GM18508 (cell line): ENCODE data around the gene UTS2R.
"Not testable (repeated sequence)": the region's sequence is repeated elsewhere in the genome, so short reads cannot be mapped to it uniquely, and the experiment has no call there.

Experiments
- ATAC-seq: cut with Tn5 transposase; IDR thresholded peaks from one replicate; pipeline ENCODE4 v1.9.1; 2021; ENCODE audit warnings: moderate number of reproducible peaks; ENCODE audit not compliant: insufficient read depth, unreplicated experiment

UTS2R gene

DNA sequence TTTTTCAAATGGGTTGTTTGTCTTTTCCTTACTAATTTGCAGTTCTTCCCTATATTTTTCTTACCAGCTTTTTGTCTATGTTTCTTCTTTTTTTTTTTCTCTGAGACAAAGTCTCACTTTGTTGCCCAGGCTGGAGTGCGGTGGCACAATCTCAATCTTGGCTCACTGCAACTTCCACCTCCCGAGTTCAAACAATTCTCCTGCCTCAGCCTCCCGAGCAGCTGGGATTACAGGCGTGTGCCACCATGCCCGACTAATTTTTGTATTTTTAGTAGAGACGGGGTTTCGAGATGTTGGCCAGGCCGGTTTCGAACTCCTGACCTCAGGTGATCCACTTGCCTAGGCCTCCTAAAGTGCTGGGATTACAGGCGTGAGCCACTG is 1.5 kb downstream of the UTS2R start:
- ATAC-seq: not testable (repeated sequence)

DNA sequence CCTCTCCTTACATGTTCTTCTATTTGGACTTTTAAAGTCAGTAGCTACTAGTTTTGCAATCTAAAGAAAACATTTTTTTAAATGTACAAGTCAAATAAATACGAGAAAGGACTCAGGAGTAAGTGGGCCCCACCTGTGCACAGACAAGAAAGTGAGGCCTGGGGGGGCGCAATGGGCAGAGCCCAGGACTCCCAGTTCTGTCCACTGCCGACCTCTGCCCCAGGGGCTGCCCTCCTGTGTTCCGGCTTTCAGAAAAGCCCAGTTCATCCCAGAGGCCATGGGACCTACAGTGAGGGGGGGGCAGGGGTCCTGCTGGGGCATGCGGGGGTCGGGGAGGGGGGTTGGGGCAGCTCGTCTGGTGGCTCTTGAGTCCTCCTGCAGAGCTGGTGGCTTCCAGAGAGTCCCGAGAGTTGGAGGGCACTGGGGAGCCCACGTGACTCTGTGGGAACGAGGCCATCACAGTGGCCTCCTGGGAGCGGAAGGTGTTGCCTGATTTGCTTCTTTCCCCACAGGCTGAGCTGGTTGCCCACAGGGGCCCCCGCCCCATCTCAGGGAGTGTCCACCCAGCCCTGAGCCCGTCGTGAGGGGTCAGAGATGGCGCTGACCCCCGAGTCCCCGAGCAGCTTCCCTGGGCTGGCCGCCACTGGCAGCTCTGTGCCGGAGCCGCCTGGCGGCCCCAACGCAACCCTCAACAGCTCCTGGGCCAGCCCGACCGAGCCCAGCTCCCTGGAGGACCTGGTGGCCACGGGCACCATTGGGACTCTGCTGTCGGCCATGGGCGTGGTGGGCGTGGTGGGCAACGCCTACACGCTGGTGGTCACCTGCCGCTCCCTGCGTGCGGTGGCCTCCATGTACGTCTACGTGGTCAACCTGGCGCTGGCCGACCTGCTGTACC is 2.4 kb downstream of the UTS2R start:
- ATAC-seq: no peak

DNA sequence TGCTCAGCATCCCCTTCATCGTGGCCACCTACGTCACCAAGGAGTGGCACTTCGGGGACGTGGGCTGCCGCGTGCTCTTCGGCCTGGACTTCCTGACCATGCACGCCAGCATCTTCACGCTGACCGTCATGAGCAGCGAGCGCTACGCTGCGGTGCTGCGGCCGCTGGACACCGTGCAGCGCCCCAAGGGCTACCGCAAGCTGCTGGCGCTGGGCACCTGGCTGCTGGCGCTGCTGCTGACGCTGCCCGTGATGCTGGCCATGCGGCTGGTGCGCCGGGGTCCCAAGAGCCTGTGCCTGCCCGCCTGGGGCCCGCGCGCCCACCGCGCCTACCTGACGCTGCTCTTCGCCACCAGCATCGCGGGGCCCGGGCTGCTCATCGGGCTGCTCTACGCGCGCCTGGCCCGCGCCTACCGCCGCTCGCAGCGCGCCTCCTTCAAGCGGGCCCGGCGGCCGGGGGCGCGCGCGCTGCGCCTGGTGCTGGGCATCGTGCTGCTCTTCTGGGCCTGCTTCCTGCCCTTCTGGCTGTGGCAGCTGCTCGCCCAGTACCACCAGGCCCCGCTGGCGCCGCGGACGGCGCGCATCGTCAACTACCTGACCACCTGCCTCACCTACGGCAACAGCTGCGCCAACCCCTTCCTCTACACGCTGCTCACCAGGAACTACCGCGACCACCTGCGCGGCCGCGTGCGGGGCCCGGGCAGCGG is 3.2 kb downstream of the UTS2R start:
- no peak for ATAC-seq

DNA sequence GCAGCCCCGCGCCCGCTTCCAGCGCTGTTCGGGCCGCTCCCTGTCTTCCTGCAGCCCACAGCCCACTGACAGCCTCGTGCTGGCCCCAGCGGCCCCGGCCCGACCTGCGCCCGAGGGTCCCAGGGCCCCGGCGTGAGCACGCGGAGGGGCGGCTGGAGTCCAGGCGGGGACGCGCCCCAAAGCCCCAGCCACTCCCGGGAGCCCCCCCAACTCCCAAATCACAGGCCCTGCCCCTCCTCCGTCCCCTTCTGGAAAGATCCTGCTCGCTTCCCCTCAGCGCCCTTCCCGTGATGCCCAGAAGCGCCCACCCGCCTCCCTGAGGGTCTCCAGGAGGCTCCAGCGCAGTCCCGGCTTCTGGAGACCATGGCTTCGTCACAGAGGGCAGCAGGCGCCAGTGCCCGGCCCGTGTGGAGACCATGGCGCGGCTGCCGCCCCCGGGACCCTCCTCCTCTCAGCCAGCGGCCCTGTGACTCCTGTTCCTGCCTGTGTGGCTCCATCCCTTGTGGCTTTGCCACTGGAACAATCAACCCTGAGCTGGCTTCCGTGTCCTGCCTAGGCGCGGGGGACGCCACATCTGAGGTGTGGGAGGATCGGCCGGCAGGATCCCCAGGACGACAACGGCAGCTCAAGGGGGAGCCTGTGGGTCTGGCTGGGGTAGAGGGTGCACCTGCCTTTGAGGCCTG is 3.9 kb downstream of the UTS2R start:
- ATAC-seq: no peak

DNA sequence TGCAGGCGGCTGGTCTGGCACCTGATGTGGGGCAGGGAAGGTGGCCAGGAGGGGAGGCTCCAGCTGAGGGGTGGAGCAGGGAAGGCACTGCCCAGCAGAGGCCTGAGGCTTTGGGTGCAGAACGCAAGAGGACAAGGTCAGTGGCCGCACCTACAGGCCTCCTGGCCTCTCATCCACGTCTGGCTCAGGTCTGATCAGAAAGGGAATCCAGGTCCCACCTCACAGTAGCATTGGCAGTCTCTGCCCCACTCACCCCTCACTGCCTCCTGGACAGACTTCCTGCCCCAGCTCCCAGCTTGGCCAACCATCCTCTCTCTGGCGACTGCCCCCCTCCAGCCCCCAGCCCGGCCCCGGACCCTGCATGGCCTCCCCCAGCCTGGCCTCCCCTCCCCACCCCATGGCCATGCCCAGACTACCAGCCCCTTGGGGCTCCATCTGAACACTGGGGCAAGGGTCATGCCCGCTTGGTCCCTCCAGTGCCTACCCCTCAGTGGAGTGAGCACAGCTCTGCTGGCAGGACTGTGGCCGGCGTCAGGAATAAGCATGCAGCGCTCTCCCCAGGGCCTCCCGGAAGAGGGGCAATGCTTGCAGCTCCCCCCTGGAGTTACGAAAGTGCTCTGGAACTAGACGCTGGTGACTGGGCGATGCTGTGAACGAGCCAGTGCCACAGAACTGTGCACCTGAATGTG is 4.6 kb downstream of the UTS2R start:
- no peak for ATAC-seq

DNA sequence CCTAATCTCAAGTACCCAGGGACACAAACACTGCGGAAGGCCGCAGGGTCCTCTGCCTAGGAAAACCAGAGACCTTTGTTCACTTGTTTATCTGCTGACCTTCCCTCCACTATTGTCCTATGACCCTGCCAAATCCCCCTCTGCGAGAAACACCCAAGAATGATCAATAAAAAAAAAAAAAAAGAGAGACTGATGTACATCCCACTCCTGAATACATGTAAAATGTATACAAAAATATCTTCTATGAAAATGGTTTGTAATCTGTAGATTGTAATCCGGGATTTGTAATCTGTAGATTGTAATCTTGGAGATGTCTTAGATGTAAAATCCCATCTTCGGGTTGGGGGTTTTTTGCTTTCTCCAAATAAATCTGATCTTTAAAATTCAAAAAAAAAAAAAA is 5.7 kb downstream of the UTS2R start:
- ATAC-seq: not testable (repeated sequence)

DNA sequence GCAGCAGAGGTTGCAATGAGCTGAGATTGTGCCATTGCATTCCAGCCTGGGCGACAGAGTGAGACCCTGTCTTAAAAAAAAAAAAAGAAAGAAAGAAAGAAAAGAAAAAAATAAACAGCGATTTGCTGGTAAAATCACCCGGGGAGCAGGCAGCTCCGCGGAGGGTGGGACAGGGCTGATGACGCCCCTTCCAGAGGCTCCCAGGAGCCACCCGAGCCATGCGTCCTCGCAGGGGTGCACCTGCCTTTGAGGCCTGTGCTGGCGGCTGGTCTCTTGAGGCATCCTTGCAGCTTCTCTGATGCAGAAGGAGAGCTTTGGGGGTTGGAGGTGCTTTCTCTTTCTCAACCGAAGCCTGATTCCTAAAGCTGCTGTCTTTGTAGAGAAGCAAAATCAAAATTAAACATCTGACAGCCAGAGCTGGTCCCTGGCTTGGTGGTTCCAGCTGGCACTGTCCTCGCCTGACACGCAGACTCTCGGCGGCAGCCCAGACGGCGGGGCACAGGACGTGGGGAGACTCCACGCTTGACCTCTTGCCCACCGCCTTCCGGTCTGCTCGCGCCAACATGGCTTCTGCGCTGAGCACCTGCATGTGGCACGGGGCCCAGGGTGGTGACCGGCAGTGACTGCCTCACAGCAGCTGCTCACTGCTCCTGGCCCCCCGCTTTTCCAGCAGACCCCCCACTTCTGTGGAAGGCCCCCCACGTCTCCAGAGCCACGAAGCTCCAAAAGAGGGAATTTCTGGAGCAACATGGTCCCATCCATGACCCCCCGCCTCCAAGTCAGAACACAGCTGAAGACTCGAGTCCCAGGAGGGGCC is 6.6 kb downstream of the UTS2R start:
- no peak for ATAC-seq

DNA sequence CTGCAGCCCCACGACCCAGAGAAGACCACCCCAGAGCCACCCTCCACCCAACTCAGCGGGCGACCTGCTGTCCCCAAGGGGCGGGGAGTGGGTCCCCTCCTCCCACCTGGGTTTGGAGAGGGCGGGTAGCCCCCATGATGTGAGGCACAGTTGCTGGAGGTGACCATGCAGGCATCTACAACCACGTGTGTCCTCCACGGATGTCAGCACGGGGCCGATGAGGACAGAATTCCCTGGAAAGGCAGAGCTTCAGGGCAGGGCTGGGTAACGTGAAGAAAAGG is 7.1 kb downstream of the UTS2R start:
- no peak for ATAC-seq

DNA sequence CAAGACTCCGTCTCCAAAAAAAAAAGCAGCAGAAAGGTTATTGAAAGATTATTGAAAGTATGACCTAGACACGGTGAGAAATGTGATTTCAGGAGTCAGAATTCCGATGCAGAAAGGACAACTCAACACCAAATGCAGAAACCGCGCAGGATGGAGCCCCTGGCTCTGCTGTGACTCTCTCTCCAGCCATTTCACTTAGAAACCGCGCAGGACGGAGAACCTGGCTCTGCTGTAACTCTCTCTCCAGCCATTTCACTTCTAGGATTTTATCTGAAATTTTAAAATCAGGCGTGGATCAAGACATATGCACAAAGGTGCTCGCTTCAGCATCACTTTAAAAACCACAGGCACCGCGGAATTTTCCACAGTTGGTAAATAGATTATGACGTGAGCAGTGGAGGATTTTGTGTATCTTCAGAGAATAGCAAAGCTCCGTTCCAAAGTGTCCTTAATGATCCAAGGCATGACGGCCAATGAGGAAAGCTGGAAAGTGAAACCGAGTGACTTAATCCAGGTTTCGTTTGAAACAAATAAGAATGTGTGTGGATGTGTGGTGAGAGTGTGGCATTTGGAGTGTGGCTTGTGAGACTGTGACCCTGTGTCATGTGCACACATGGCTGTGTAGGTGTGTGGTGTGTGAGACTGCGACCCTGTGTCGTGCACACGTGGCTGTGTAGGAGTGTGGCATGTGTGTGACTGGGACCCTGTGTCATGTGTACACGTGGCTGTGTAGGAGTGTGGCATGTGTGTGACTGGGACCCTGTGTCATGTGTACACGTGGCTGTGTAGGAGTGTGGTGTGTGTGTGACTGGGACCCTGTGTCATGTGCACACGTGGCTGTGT is 9.5 kb downstream of the UTS2R start:
- no peak for ATAC-seq

DNA sequence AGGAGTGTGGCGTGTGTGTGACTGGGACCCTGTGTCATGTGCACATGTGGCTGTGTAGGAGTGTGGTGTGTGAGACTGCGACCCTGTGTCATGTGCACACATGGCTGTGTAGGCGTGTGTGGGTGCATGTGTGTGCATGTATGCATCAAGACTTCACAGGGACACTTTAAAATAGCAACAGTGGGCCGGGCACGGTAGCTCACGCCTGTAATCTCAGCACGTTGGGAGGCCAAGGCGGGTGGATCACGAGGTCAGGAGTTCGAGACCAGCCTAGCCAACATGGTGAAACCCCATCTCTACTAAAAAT is 10.1 kb downstream of the UTS2R start:
- ATAC-seq: not testable (repeated sequence)

DNA sequence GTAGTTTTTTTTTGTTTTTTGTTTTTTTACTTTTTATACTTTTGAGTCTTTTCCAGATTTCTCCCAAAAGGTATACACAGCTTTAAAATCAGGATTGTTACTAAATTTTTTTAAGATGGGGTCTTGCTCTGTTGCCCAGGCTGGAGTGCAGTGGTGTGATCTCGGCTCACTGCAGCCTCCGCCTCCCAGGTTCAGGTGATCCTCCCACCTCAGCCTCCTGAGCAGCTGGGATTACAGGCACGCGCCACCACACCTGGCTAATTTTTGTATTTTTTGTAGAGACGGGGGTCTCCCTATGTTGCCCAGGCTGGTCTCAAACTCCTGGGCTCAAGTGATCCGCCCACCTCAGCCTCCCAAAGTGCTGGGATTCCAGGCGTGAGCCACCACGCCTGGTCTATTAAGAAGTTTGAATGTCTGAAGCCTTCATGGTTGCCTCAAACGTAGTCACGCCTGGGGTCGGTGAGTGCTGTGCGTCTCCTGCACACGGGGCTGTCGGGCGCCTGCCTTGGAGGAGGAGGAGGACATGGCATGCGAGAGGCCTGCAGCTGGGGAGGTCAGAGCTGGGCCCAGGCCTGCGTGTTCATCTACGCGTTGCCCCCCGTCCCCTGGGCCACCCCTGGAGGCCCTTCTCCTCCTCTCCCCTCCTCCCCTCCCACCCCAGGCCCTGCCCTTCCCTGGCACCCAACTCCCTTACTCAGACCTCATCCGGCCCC is 10.8 kb downstream of the UTS2R start:
- not testable (repeated sequence) for ATAC-seq

DNA sequence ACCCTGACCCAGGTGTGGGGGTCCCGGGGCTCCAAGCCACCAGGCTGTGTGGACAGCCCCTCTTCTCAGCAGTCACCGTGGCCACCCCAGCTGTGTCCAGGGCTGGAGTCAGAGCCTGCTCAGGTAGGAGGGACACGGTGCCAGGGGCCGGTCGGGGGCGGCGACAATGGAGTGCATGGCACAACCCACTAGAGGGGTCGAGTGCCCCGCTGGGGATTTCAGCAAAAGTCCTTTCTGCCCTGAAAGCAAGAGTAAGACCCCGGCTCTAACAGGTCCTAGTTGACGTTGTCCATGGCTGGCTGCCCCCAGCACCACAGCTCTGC is 11.3 kb downstream of the UTS2R start:
- no peak for ATAC-seq

DNA sequence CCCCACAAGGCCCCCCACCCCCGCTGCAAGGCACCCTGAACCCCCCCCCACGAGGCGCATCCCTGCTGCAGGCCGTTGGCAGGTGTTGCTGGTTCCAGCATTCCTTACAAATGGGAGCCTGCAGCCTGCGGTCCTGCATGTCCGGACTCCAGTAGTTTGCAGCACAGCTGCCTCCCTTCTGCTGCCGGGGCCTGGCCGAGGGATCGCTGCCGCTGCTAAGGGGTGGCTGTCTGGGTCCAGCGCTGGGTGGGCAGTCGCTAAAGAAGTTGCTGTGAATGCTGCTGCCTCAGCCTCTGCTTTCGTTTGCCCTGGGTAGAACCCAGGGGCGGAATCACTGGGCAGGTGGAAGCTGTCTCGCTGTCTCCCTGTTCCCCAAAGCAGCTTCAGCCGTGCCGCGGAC is 11.8 kb downstream of the UTS2R start:
- no peak for ATAC-seq

DNA sequence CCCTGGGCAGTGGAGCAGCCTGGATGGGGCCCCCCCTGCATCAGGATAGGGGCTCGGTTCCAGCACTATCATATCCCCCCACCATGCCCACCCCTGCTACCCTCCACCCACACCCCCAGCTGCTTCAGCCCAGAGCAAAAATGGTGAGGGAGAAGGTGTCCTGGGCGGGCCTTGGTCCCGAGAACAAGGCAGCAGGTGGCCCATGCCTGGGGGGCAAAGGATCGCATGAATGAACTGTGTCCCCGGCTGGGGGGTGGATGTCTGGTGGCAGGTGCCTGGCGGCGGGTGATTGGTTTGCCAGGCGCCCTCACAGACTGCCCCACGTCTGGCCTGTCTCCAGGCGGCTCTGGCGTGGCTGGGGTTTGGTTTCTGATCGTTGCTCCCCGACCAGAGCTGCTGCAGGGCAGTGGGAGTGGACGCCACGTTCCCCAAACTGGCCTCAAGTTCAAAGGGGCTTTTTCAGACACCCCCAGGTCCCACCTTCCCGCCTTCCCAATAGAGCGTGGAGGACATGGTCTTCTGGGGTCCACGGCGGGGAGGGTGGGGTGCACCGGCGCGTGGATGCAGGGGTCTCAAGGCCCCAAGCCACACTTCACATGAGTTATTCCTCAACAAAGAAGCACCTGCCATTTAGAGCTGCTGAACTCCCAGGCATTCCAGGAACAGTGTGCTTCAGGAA is 12.6 kb downstream of the UTS2R start:
- no peak for ATAC-seq

DNA sequence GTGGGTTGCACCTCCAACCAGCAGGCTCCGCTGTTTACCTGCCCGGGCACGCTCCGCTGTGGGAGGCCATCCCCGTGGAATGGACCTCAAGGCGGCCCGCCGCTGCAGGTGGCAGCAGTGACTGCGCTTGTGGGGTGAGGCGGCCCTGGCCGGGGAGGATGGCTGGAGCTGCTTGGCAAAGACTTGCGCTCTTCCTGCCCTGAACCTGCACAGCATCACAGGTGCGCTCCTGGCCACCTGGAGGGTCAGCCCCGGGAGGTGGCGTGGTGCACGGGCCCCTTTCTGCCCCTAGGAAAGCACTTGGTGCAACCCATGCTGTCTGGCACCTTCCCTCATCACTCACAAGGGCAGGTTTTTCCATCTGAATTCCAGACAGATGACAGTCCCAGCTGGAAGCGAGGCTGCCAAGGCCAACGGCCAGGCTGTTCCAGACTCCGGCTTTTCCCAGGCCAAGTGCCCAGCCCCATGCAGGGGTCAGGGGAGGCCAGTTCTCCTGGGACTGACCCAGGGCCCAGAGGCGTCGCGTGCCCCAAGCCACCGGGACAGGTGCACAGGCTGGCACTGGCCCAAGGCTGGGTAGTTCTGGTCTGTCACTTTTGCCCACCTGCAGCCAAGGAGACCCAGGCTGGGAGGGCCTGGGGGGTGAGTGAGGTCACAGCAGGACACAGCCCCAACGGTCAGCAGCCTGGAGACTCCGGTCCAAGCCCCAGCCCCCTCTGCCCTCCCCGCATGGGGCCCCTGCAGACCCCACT is 13.3 kb downstream of the UTS2R start:
- ATAC-seq: no peak

DNA sequence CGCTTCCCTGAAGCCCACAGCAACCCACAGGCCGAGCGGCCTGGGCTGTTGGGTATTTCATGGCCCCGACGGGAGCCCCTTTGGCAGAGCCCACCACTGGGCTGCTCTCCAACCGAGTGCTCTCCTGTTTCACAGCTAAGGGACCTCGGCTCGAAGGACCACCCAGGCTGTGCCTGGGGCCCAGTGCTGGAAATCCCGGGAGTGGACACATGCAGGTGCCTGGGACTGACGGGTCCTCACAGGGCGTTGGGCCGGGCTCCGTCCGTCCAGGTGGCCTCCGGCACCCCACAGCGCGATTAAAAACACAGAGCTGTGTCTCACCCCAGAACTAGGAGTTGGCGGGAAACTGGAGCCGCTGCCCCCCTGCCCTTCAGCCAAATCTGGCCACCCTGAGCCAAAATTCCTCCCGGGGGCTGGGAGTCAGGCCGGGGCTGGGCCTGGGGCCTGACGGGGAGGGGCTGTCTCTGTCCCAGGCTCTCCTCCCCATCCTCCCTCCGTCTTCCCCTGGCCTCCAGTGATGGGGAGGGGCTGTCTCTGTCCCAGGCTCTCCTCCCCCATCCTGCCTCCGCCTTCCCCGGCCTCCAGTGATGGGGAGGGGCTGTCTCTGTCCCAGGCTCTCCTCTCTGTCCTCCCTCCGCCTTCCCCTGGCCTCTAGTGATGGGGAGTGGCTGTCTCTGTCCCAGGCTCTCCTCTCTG is 14.1 kb downstream of the UTS2R start:
- ATAC-seq: no peak

DNA sequence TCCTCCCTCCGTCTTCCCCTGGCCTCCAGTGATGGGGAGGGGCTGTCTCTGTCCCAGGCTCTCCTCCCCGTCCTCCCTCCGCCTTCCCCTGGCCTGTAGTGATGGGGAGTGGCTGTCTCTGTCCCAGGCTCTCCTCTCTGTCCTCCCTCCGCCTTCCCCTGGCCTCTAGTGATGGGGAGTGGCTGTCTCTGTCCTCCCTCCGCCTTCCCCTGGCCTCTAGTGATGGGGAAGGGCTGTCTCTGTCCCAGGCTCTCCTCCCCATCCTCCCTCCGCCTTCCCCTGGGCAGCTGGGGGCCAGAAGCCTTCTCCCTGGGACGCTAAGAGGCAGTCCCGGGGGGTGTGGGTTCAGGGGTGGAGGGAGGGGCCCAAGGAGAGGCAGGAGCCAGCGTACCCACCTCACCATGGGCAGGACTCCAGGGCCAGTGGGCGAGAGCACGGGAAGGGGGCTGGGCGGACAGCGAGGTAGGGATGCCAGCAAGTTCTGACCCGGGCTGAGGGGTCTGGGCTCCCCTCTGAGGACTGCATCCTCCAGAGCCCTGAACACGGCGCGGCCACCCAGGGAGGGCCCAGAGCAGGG is 14.8 kb downstream of the UTS2R start:
- ATAC-seq: no peak
